ENCODE measurements around the gene CLMN.

GRCh38 chr14:95340201-95340697 is 20.5 kb upstream of the CLMN start:
- TF ChIP-seq, protein P1, sequence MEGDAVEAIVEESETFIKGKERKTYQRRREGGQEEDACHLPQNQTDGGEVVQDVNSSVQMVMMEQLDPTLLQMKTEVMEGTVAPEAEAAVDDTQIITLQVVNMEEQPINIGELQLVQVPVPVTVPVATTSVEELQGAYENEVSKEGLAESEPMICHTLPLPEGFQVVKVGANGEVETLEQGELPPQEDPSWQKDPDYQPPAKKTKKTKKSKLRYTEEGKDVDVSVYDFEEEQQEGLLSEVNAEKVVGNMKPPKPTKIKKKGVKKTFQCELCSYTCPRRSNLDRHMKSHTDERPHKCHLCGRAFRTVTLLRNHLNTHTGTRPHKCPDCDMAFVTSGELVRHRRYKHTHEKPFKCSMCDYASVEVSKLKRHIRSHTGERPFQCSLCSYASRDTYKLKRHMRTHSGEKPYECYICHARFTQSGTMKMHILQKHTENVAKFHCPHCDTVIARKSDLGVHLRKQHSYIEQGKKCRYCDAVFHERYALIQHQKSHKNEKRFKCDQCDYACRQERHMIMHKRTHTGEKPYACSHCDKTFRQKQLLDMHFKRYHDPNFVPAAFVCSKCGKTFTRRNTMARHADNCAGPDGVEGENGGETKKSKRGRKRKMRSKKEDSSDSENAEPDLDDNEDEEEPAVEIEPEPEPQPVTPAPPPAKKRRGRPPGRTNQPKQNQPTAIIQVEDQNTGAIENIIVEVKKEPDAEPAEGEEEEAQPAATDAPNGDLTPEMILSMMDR (IDR thresholded peaks at IDR 0.05; ENCODE audit: poor library complexity), result no peak
- no peak for TF ChIP-seq EZH2phosphoT487 (IDR thresholded peaks at IDR 0.05; ENCODE audit: low read depth, severe bottlenecking, unreplicated experiment)
